Bronchial epithelial cell (primary cell): ENCODE data around the gene EPHA1. TPM values are rescaled to one million over a fixed set of nuclear protein-coding genes. Genes with fewer than 3 reads are reported as not detected.
"Not testable (repeated sequence)": the region's sequence is repeated elsewhere in the genome, so short reads cannot be mapped to it uniquely, and the experiment has no call there.

Experiments
- DNase-seq: peaks from one replicate; pipeline ENCODE4 v3.0.0-alpha.2; 2010; ENCODE audit warnings: low read depth
- FAIRE-seq: peaks from 2 replicates; lab custom pipeline; 2011; peaks lifted over from hg19 to GRCh38; lab: Jason Lieb, UNC
- H3K27me3 ChIP-seq: 2 replicates; pipeline ENCODE4 v1.5.1; 2011; ENCODE audit warnings: low read length; ENCODE audit not compliant: control insufficient read depth, insufficient read depth
- H3K36me3 ChIP-seq: 2 replicates; pipeline ENCODE4 v1.5.1; 2011; ENCODE audit warnings: low read length; ENCODE audit not compliant: control insufficient read depth, insufficient read depth
- H3K4me3 ChIP-seq: 2 replicates; pipeline ENCODE4 v1.5.1; 2011; ENCODE audit warnings: mild to moderate bottlenecking, low read depth, low read length, control low read depth
- total RNA-seq: library from RNA; depleted of rRNA; stranded (reverse); fragments of >200 nt; gene quantifications from 2 replicates; pipeline ENCODE4 v1.2.1, GENCODE V29; 2014
- TF ChIP-seq, protein P1 (sequence below): IDR thresholded peaks from 2 replicates; pipeline ENCODE4 v1.5.1; 2011; ENCODE audit warnings: mild to moderate bottlenecking, moderate library complexity, low read length, control low read depth, inconsistent platforms; ENCODE audit not compliant: insufficient read depth, severe bottlenecking

Gene EPHA1
- total RNA-seq, 1 donor from 2014 or later: 19.0 TPM

DNA sequence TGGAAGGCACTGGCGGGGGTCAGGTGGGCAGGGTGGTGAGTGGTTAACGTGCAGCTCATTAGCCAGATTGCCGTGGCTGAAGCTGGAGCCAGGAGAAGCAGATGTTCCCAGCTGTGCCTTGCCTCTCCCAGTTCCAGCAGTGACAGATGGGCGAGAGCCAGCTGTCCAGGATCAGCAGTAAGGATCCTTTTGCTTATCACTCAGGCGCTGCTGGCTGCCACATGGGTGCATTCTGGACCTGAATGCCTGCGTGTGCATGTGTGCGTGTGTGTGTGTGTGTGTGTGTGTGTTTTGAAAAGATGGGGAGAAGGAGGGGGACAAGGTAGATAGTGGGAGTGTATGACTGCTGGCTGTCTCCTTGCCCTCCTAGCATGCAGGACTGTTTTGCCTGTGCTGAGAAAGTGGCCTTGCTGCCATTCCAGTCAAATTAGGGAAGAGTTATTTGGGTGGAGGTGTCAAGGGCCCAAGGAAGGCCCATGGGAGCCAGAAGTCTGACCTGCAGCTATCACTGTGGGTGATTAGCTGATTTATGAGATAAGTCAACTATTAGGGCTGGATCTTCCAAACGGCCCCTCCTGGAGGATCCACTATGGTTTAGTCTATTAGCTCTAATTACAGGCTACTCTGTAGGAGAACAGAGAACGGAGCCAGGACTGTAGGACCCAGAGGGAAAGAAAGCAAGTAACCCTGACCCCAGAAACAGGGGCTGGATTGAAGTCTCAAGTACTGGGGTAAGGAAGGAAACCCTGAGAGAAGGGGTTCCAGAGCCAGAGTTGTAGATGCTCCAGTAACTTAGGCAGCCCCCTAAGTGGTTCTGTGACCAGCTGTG lies 3.3 kb downstream of the EPHA1 start:
- TF ChIP-seq, protein P1, sequence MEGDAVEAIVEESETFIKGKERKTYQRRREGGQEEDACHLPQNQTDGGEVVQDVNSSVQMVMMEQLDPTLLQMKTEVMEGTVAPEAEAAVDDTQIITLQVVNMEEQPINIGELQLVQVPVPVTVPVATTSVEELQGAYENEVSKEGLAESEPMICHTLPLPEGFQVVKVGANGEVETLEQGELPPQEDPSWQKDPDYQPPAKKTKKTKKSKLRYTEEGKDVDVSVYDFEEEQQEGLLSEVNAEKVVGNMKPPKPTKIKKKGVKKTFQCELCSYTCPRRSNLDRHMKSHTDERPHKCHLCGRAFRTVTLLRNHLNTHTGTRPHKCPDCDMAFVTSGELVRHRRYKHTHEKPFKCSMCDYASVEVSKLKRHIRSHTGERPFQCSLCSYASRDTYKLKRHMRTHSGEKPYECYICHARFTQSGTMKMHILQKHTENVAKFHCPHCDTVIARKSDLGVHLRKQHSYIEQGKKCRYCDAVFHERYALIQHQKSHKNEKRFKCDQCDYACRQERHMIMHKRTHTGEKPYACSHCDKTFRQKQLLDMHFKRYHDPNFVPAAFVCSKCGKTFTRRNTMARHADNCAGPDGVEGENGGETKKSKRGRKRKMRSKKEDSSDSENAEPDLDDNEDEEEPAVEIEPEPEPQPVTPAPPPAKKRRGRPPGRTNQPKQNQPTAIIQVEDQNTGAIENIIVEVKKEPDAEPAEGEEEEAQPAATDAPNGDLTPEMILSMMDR: no peak
- FAIRE-seq: no peak
- DNase-seq: no peak

DNA sequence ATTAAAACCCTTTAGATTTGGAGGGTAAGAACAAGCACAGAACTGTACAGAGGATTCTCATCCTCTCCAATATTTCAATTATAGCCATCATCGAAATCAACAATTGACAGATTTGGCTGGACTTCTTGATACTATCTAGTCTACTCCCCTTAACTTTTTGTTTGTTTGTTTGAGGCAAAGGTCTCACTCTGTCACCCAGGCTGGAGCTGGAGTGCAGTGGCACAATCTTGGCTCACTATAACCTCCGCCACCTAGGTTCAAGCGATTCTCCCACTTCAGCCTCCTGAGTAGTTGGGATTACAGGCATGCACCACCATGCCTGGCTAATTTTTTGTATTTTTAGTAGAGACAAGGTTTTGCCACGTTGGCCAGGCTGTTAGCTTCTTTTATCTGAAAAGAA lies 6.4 kb downstream of the EPHA1 start:
- not testable (repeated sequence) for H3K27me3 ChIP-seq, DNase-seq, H3K4me3 ChIP-seq, FAIRE-seq
- peaks cover 28% of the 10 kb centered on the region for H3K36me3 ChIP-seq

More for the DNA sequence above, 3.3 kb downstream of the EPHA1 start:
- H3K4me3 ChIP-seq: no peak overlapping the region
- no peaks in the 10 kb centered on the region for H3K27me3 ChIP-seq
- H3K36me3 ChIP-seq: peaks cover 12% of the 10 kb centered on the region

DNA sequence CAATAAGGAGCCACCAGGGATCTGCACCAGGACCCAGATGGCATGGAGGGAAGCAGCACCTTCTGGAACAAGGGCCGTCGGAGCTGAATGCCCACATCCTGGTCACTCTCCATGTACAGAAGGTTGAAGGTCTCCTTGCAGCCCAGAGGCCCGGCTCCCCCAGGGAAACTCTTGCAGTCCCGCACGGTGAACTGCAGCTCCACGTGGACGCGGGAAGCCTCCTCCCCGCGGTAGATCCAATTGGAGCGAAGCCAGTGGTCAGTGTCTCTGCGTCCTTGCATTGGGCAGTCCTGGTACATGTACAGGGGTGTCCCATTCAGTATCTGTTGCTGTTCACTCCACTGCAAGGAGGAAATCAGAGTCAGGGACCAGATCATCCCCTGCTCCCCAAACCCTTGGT lies 7.4 kb downstream of the EPHA1 start:
- FAIRE-seq: no peak
- Histone ChIP-seq H3K27me3 (no peaks in the 10 kb centered on the region), H3K36me3 (peaks cover 32% of the 10 kb centered on the region), H3K4me3 (no peak overlapping the region)
- DNase-seq: no peak
- TF ChIP-seq, protein P1: no peak

DNA sequence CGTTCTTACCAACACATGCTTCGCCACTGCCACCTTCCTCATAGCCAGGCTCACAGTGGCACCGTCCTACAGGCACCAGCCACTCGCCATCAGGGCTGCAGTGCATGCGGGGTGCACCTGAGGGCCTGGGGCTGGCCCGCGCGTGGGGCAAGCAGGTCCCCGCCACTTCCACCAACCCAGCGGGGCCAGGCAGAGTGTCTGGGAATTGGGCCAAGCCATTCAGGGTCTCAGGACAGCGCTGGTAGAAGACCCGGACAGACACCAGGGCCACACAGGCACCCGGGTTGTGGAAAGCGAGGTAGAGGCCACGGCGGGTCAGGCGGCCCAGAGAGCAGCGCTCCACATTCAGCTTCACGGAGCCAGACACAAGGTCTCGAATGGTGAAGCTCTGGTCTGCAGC lies 9.0 kb downstream of the EPHA1 start:
- FAIRE-seq (no peak), DNase-seq (no peak)

DNA sequence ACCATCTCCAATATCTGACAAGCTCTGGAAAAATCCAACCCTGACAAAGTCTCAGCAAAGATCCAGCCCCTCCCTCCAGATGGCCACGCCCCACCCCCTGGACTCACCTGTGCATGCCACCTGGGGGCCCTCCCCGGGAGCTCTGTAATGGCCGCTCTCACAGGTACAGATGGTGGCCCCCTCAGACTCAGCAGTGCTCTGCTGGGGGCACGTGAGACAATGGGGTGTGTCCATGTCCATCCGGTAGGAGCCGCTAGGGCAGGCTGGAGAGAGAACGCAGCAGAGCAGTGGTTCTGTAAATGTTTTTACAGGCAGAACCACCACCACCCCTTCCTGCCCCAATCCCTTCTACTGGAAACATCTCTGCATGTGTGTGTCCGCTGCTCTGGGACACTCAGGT lies 9.5 kb downstream of the EPHA1 start:
- Histone ChIP-seq H3K4me3 (no peak overlapping the region), H3K36me3 (peaks cover 38% of the 10 kb centered on the region), H3K27me3 (no peaks in the 10 kb centered on the region)
- no peak for DNase-seq
- FAIRE-seq: no peak
- TF ChIP-seq, protein P1: no peak

More for the DNA sequence above, 9.0 kb downstream of the EPHA1 start:
- Histone ChIP-seq H3K4me3 (no peak overlapping the region), H3K27me3 (no peaks in the 10 kb centered on the region), H3K36me3 (peaks cover 38% of the 10 kb centered on the region)
- TF ChIP-seq, protein P1: no peak

DNA sequence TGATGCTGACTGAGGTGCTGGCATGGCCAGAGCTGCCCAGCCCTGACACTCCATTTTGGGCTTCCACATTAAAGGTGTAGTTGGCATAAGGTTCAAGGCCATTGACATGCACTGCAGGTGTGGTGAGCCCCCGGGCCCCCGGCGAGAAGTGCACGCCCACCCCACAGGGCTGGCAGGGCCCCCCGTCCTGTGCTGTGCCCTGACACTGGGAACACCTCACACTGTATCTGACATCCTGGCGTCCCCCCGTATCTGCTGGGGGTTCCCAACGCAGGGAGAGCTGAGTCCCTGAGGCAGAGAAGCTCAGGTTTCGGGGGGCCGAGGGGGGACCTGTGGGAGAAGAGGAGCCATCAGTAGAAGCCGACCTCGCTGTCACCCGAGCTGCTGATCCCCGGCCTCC lies 10.0 kb downstream of the EPHA1 start:
- FAIRE-seq: no peak
- Histone ChIP-seq H3K27me3 (no peaks in the 10 kb centered on the region), H3K4me3 (no peak overlapping the region), H3K36me3 (peaks cover 42% of the 10 kb centered on the region)
- TF ChIP-seq, protein P1: no peak
- no peak for DNase-seq
